ENCODE measurements around the gene TMEM219.

TMEM219 gene

GRCh38 chr16:29987371-29988085 is 25.6 kb downstream of the TMEM219 start:
- H3K4me3 ChIP-seq (ENCODE audit: low read depth, low read length) = no peak overlapping the region
- TF ChIP-seq CTCF (conservative IDR thresholded peaks at IDR 0.05; ENCODE audit: low read depth, low read length) = no peak
- DNase-seq (ENCODE audit: low read depth) = no peak

GRCh38 chr16:29988346-29989075 is 26.6 kb downstream of the TMEM219 start:
- no peak overlapping the region for H3K4me3 ChIP-seq (ENCODE audit: low read depth, low read length)
- no peak for DNase-seq (ENCODE audit: low read depth)
- TF ChIP-seq CTCF (conservative IDR thresholded peaks at IDR 0.05; ENCODE audit: low read depth, low read length) = no peak

- no peak for DNase-seq (ENCODE audit: low read depth)
- TF ChIP-seq CTCF (conservative IDR thresholded peaks at IDR 0.05; ENCODE audit: low read depth, low read length) = no peak
- H3K4me3 ChIP-seq (ENCODE audit: low read depth, low read length) = no peak overlapping the region
Observed at GRCh38 chr16:29989111-29989858, 27.4 kb downstream of the TMEM219 start.

- DNase-seq (ENCODE audit: low read depth) = no peak
- TF ChIP-seq CTCF (conservative IDR thresholded peaks at IDR 0.05; ENCODE audit: low read depth, low read length) = no peak
- no peak overlapping the region for H3K4me3 ChIP-seq (ENCODE audit: low read depth, low read length)
Observed at GRCh38 chr16:29990034-29990433, 28.2 kb downstream of the TMEM219 start.

GRCh38 chr16:29990883-29991570 is 29.1 kb downstream of the TMEM219 start:
- no peak for TF ChIP-seq CTCF (conservative IDR thresholded peaks at IDR 0.05; ENCODE audit: low read depth, low read length)
- H3K4me3 ChIP-seq (ENCODE audit: low read depth, low read length) = no peak overlapping the region
- no peak for DNase-seq (ENCODE audit: low read depth)

GRCh38 chr16:29991571-29991904 is 29.7 kb downstream of the TMEM219 start:
- no peak for TF ChIP-seq CTCF (conservative IDR thresholded peaks at IDR 0.05; ENCODE audit: low read depth, low read length)
- H3K4me3 ChIP-seq (ENCODE audit: low read depth, low read length) = no peak overlapping the region
- no peak for DNase-seq (ENCODE audit: low read depth)

Measured in choroid plexus epithelial cell (primary cell).